Mammary epithelial cell (primary cell): ENCODE data around the gene ITIH2.

Experiments used
- EZH2 ChIP-seq: IDR thresholded peaks from 2 replicates; pipeline ENCODE4 v1.6.1; 2012; ENCODE audit warnings: low read length, inconsistent platforms, borderline replicate concordance
- TF ChIP-seq, protein P1 (sequence below), 2 donors: IDR thresholded peaks in 1 of 2; conservative IDR thresholded peaks in 1 of 2; 2 replicates each; pipeline ENCODE4 v1.5.1; 2011 to 2012; ENCODE audit warnings: inconsistent platforms in 2 of 2, low read length in 2 of 2, mild to moderate bottlenecking in 2 of 2, control low read depth in 1 of 2, low read depth in 1 of 2; ENCODE audit not compliant: insufficient read depth in 1 of 2; ENCODE audit errors: extremely low read depth in 1 of 2

DNA sequence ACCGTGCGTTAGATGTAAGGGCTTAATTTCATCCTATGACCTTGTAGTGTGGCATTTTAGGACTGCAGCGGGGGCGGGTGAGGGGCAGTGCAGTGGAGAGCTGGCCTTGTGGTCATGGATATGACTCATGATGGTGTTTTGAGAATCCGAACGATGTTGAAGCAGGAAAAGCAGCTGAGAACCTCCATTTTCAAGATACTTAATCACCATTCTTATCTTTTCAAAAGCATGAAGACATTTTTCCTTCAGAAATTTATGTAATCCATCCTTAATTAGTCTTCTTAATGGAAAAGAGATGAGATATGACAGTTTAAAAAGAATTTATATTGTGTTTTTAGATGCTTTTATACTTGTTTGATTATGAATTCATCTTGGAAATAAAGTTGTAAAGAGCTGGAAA, 94.5 kb downstream of the ITIH2 start:
- TF ChIP-seq, protein P1, sequence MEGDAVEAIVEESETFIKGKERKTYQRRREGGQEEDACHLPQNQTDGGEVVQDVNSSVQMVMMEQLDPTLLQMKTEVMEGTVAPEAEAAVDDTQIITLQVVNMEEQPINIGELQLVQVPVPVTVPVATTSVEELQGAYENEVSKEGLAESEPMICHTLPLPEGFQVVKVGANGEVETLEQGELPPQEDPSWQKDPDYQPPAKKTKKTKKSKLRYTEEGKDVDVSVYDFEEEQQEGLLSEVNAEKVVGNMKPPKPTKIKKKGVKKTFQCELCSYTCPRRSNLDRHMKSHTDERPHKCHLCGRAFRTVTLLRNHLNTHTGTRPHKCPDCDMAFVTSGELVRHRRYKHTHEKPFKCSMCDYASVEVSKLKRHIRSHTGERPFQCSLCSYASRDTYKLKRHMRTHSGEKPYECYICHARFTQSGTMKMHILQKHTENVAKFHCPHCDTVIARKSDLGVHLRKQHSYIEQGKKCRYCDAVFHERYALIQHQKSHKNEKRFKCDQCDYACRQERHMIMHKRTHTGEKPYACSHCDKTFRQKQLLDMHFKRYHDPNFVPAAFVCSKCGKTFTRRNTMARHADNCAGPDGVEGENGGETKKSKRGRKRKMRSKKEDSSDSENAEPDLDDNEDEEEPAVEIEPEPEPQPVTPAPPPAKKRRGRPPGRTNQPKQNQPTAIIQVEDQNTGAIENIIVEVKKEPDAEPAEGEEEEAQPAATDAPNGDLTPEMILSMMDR (conservative IDR thresholded peaks at IDR 0.05 in 1 of 2, IDR thresholded peaks at IDR 0.05 in 1 of 2; ENCODE audit: extremely low read depth in 1 of 2, insufficient read depth in 1 of 2, low read depth in 1 of 2, low read length in 2 of 2): no peak
- no peak for TF ChIP-seq EZH2
